SU-DHL-6 (cell line): Measurements from ENCODE around the gene ALDOA.

ENCODE experiments used
- H2AFZ ChIP-seq: fragments of 200-600 bp; sonication (generic); 2 replicates; pipeline ENCODE4 v1.6.1; 2014; ENCODE audit warnings: low read depth, mild to moderate bottlenecking, moderate library complexity, mixed read lengths, antibody characterized with exemption, low read length; ENCODE audit not compliant: severe bottlenecking
- H3F3A ChIP-seq: fragments of 200-600 bp; shearing (Covaris generic); 2 replicates; pipeline ENCODE4 v1.6.0; 2016; ENCODE audit warnings: antibody characterized with exemption, mild to moderate bottlenecking; ENCODE audit not compliant: insufficient read depth
- H3K27ac ChIP-seq: fragments of 200-600 bp; sonication (generic); 2 replicates; pipeline ENCODE4 v1.5.1; 2016; ENCODE audit warnings: low read depth, mild to moderate bottlenecking, low read length, moderate library complexity, mixed read lengths
- H3K27me3 ChIP-seq: fragments of 200-600 bp; sonication (generic), shearing (Covaris generic); 2 replicates; pipeline ENCODE4 v1.6.0; 2014; ENCODE audit warnings: mild to moderate bottlenecking, low read length
- H3K36me3 ChIP-seq: fragments of 200-600 bp; sonication (generic); 2 replicates; pipeline ENCODE4 v1.6.1; 2014; ENCODE audit warnings: mild to moderate bottlenecking, low read length, mixed read lengths
- H3K4me2 ChIP-seq: fragments of 300-600, 200-600 bp; shearing (Covaris generic), sonication (generic); 2 replicates; pipeline ENCODE4 v1.6.0; 2014; ENCODE audit warnings: low read length, low read depth, mild to moderate bottlenecking; ENCODE audit not compliant: poor library complexity, severe bottlenecking
- H3K4me3 ChIP-seq: fragments of 200-600 bp; sonication (generic); 2 replicates; pipeline ENCODE4 v1.5.1; 2014; ENCODE audit warnings: antibody characterized with exemption, low read length, mild to moderate bottlenecking, mixed read lengths; ENCODE audit not compliant: insufficient read depth, poor library complexity, severe bottlenecking
- H3K79me2 ChIP-seq: fragments of 200-600 bp; sonication (generic); 2 replicates; pipeline ENCODE4 v1.6.1; 2014; ENCODE audit warnings: mild to moderate bottlenecking, low read length, moderate library complexity; ENCODE audit not compliant: insufficient read depth
- H3K9ac ChIP-seq: fragments of 200-600 bp; sonication (generic); 2 replicates; pipeline ENCODE4 v1.7.0; 2014; ENCODE audit warnings: mild to moderate bottlenecking, low read length
- H3K9me2 ChIP-seq: fragments of 200-600 bp; sonication (generic); replicated peaks from 2 replicates; pipeline ENCODE4 v1.6.1; 2014; ENCODE audit warnings: low read length; ENCODE audit not compliant: insufficient read depth
- H3K9me3 ChIP-seq: fragments of 200-600 bp; sonication (generic); 2 replicates; pipeline ENCODE4 v1.6.1; 2014; ENCODE audit warnings: low read length, mixed read lengths; ENCODE audit not compliant: insufficient read depth
- H4K20me1 ChIP-seq: fragments of 200-600 bp; sonication (generic); 2 replicates; pipeline ENCODE4 v1.6.1; 2014; ENCODE audit warnings: low read depth, mild to moderate bottlenecking, antibody characterized with exemption, low read length, moderate library complexity, mixed read lengths
- EZH2phosphoT487 ChIP-seq: fragments of 200-600 bp; sonication (generic), shearing (Covaris generic); conservative IDR thresholded peaks from 2 replicates; pipeline ENCODE4 v1.6.1; 2018; ENCODE audit warnings: mild to moderate bottlenecking, antibody characterized with exemption, low read length, moderate library complexity, mixed read lengths
- TF ChIP-seq, protein P1 (sequence below): fragments of 200-600 bp; sonication (generic); IDR thresholded peaks from one replicate; pipeline ENCODE4 v1.5.1; 2017; ENCODE audit warnings: antibody characterized with exemption, mild to moderate bottlenecking, low read length, moderate library complexity; ENCODE audit not compliant: insufficient read depth, poor library complexity, severe bottlenecking

The ALDOA gene

DNA sequence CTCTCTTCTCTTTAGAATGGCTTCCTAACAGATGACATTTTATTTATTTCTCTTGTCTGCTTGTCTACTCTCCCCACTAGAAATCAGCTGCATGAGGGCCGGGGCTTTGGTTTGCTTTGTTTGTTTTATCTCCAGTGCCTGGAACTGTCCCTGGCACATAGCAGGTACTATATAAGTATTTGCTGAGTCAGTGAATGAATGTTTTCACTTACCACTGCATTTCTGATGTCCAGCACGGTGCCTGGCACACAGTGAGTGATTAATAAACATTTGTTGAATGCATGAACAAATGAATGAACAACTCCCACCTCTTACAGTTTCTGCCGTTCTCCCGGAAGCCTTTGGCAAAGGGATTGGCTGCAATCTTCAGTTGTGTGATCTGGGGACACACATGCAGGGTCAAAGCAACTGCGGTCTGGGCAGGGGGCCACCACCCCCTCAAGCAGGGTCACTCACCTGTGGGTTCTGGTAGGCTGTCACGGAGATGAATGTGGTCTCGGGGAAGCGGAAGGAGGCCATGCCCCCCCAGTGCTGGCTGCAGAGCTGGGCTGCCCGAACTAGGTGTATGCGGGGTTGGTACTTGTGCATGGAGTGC lies 22.8 kb downstream of the ALDOA start:
- H3K79me2 ChIP-seq: no peaks in the 10 kb centered on the region
- no peak overlapping the region for H2AFZ ChIP-seq
- H3K27me3 ChIP-seq: no peaks in the 10 kb centered on the region
- H3K36me3 ChIP-seq: no peaks in the 10 kb centered on the region
- H3K9me3 ChIP-seq: no peaks in the 10 kb centered on the region
- H3K9me2 ChIP-seq: no peaks in the 10 kb centered on the region
- H3K4me3 ChIP-seq: no peak overlapping the region
- H4K20me1 ChIP-seq: no peaks in the 10 kb centered on the region
- no peak overlapping the region for H3K4me2 ChIP-seq
- no peak overlapping the region for H3K9ac ChIP-seq
- no peak for TF ChIP-seq EZH2phosphoT487
- TF ChIP-seq, protein P1, sequence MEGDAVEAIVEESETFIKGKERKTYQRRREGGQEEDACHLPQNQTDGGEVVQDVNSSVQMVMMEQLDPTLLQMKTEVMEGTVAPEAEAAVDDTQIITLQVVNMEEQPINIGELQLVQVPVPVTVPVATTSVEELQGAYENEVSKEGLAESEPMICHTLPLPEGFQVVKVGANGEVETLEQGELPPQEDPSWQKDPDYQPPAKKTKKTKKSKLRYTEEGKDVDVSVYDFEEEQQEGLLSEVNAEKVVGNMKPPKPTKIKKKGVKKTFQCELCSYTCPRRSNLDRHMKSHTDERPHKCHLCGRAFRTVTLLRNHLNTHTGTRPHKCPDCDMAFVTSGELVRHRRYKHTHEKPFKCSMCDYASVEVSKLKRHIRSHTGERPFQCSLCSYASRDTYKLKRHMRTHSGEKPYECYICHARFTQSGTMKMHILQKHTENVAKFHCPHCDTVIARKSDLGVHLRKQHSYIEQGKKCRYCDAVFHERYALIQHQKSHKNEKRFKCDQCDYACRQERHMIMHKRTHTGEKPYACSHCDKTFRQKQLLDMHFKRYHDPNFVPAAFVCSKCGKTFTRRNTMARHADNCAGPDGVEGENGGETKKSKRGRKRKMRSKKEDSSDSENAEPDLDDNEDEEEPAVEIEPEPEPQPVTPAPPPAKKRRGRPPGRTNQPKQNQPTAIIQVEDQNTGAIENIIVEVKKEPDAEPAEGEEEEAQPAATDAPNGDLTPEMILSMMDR: no peak
- H3F3A ChIP-seq: peaks cover 20% of the 10 kb centered on the region
- H3K27ac ChIP-seq: no peak overlapping the region

DNA sequence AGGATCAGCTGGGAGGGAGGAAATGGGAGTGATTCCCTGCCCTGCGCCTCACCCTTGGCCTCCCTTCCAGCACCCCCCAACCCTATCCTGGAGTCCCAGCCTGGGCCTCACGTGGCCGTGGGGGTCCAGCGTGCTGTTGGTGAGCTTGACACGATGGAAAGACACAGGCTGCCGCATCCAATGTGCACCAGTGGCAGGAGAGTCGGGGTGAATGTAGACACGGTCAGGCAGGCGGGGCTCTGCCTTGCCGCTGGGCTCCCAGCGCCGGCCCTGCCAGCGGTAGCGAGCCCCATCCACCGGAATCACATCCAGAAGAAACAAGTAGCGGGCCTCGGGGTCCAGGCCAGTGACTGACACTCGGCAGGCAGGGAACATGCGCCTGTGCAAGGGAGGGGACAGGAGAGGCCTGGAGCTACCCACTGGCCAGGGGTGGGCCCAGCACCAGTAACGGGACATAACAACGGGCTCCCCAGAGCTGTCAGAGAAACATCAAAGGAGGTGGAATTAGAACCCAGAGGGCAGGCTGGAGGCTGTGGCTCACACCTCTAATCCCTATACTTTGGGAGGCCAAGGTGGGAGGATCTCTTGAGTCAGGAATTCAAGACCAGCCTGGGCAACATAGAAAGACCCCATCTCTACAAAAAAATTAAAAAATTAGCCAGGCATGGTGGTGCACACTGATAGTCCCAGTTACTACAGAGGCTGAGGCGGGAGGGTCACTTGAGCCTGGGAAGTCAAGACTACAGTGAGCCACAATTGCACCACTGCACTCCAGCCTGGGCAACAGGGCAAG lies 23.5 kb downstream of the ALDOA start:
- Histone ChIP-seq H4K20me1 (no peaks in the 10 kb centered on the region), H3K36me3 (no peaks in the 10 kb centered on the region), H3K27ac (no peak overlapping the region), H3K4me2 (no peak overlapping the region), H3K79me2 (no peaks in the 10 kb centered on the region), H3K9ac (no peak overlapping the region), H2AFZ (no peak overlapping the region), H3F3A (peaks cover 23% of the 10 kb centered on the region), H3K9me3 (no peaks in the 10 kb centered on the region), H3K27me3 (no peaks in the 10 kb centered on the region), H3K9me2 (no peaks in the 10 kb centered on the region), H3K4me3 (no peak overlapping the region)
- TF ChIP-seq, protein P1: no peak
- TF ChIP-seq EZH2phosphoT487: no peak

DNA sequence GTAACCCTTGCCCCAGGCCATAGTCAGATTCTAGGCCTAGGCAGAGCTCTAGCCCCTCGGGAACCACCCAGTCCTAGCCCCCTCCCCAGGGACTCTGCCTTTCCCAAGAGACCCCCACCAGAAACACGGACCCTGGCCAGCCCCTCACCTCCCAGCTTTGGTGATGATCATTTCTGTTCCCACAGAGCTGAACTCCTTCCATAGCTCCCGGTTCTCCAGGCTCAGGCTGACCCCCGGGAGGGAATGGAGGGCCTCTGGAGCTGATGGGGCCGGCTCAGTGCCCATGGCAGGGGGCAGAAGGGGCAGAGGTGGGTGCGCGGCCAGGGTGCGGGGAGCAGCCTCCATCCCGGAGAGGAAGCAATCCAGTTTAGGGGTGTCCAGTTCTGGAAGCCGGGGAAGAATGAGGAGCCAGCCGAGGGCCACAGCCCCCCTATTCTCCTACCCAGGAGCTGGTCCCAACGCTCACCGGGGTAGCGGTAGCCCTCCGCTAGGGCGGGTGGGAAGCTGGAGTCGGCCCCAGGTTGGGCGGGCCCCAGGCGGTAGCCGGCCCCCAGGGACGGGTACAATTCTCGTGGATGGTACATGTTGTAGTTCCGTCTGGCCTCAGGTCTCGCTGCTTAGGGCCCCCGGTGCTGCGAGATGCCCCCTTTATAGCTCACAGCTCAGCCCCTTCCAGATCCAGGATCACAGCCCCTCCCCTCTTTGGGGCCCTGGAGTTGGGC lies 25.2 kb downstream of the ALDOA start:
- H3K9me2 ChIP-seq: no peaks in the 10 kb centered on the region
- no peak overlapping the region for H3K27ac ChIP-seq
- H3K4me3 ChIP-seq: no peak overlapping the region
- H3K9me3 ChIP-seq: no peaks in the 10 kb centered on the region
- H3K79me2 ChIP-seq: no peaks in the 10 kb centered on the region
- no peak for TF ChIP-seq EZH2phosphoT487
- TF ChIP-seq, protein P1: no peak
- peak overlapping the region; percentile 85; the same call in 1 of the 2 replicates for H3K9ac ChIP-seq
- H3K36me3 ChIP-seq: no peaks in the 10 kb centered on the region
- no peaks in the 10 kb centered on the region for H4K20me1 ChIP-seq
- no peaks in the 10 kb centered on the region for H3K27me3 ChIP-seq
- H2AFZ ChIP-seq: no peak overlapping the region
- H3F3A ChIP-seq: peaks cover 28% of the 10 kb centered on the region
- H3K4me2 ChIP-seq: peak overlapping the region; percentile 96
